NCI-H2196 treated with DMSO at 0.1 percent for 48 hours (cell line): ENCODE results near the gene SLC12A3.

Experiments
- DNase-seq: peaks from one replicate; lab custom pipeline; 2025; ENCODE audit not compliant: unreplicated experiment; lab: John Stamatoyannopoulos, UW

SLC12A3 gene

GRCh38 chr16:56889206-56889605 lies 24.2 kb downstream of the SLC12A3 start:
- no peak for DNase-seq

GRCh38 chr16:56891685-56892084 lies 26.7 kb downstream of the SLC12A3 start:
- no peak for DNase-seq

- DNase-seq, result no peak
Measured at GRCh38 chr16:56892705-56893104, 27.7 kb downstream of the SLC12A3 start.

GRCh38 chr16:56894331-56894917 lies 29.4 kb downstream of the SLC12A3 start:
- no peak for DNase-seq

GRCh38 chr16:56895813-56896212 lies 30.8 kb downstream of the SLC12A3 start:
- DNase-seq, result no peak

- no peak for DNase-seq
Measured at GRCh38 chr16:56896244-56896643, 31.2 kb downstream of the SLC12A3 start.

GRCh38 chr16:56897026-56897799 lies 32.2 kb downstream of the SLC12A3 start:
- DNase-seq, result no peak

- DNase-seq, result no peak
Measured at GRCh38 chr16:56898847-56899246, 33.8 kb downstream of the SLC12A3 start.

GRCh38 chr16:56903866-56904265 lies 38.9 kb downstream of the SLC12A3 start:
- DNase-seq, result no peak

- no peak for DNase-seq
Measured at GRCh38 chr16:56907401-56907800, 42.4 kb downstream of the SLC12A3 start.

GRCh38 chr16:56909527-56909979 lies 44.5 kb downstream of the SLC12A3 start:
- DNase-seq, result no peak

GRCh38 chr16:56910112-56910511 lies 45.1 kb downstream of the SLC12A3 start:
- DNase-seq, result no peak

- no peak for DNase-seq
Measured at GRCh38 chr16:56910654-56911539, 45.9 kb downstream of the SLC12A3 start.

GRCh38 chr16:56911771-56912571 lies 47.0 kb downstream of the SLC12A3 start:
- no peak for DNase-seq

GRCh38 chr16:56912746-56913708 lies 48.0 kb downstream of the SLC12A3 start:
- no peak for DNase-seq

- no peak for DNase-seq
Measured at GRCh38 chr16:56914896-56915295, 49.9 kb downstream of the SLC12A3 start.

- DNase-seq, result no peak
Measured at GRCh38 chr16:56915336-56916119, 50.5 kb downstream of the SLC12A3 start.

- no peak for DNase-seq
Measured at GRCh38 chr16:56916571-56917403, 51.8 kb downstream of the SLC12A3 start.
